Fibroblast of skin of scalp (primary cell): ENCODE data around the gene TLN1.
A peak's percentile ranks its signal among the peaks of the same experiment; 100 is the strongest.

Source experiments
- DNase-seq: peaks from one replicate; pipeline ENCODE4 v3.0.0-alpha.2; 2013

The TLN1 gene

DNA sequence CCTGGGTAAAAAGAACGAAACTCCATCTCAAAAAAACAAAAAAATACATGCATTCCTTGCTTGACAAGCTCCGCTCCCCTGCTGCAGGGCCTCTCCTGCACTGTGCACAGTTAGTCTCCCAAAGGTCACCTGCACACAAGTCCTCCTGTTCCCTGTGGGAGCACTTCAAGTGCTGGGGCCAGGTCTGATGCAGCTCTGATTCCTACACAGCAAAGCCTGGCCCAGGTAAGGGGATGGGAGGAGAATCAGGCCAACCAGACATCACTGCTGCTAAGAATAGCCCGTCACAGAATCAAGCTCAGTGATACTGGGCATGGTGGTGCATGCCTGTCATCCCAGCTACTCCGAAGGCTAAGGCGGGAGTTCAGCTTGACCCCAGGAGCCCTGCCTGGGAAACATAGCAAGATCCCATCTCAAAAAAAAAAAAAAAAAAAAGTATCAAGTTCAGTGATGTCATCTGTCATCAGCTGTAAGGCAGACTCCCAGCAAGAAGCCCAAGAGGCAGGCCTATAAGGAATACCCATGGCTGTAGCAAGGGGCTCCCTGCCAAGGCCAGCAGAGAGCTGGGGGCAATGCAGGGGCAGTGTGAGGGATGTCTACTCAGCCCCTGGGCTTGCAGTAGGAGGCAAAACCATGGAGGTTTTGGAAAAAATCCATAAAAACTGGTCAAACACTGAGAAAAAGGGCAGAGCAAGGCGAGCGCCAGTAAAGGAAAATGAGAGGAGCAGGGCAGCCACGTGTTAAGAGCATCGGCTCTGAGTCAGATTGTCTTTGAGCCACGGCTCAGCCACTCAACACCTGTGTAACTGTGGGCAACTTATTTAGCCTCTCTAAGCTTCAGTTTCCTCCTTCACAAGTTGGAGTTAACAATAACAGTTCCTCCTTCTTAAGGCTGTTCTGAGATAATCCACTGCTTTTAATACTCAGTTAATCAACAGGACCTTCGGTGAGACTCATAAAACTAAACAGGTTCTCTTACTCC, 45.5 kb downstream of the TLN1 start:
- peak; percentile 63 for DNase-seq

DNA sequence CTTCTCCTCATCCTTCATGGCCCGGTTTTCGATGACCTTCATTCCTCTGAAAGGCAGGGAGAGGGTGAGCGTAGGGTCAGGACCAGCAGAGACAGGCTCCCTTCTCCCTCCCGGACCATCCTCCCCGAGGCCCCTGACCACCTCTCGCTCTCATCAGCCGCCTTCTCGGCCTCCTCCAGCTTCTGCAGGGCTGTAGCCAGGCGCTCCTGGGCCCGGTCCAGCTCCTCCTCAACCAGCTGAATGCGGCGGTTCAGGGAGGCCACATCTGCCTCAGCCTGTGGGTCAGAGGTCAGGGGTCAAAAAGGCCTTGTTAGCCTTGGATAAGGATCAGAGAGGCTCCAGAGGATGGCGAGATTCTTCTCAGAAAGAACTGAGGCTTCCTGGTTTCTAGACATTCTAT, 46.5 kb downstream of the TLN1 start:
- DNase-seq: no peak

DNA sequence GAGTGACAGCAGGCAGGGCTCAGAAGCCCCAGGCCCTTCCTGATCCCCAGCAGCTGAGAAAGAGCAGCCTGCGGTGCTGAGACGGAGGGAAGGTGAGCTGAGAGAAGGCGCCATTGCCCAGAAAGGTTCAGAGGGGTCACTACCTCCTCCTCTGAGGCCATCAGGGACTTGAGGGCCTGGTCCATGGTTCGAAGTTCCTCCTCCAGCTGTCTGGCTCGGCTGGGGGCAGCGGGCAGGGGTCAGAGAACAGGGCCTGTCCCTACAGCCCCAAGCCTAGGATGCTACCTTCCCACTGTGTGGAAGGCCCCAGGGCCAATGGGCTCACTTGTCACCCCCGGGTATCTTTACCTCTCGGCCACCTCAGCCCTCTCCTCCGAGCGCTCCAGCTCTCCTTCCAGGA, 47.1 kb downstream of the TLN1 start:
- no peak for DNase-seq

DNA sequence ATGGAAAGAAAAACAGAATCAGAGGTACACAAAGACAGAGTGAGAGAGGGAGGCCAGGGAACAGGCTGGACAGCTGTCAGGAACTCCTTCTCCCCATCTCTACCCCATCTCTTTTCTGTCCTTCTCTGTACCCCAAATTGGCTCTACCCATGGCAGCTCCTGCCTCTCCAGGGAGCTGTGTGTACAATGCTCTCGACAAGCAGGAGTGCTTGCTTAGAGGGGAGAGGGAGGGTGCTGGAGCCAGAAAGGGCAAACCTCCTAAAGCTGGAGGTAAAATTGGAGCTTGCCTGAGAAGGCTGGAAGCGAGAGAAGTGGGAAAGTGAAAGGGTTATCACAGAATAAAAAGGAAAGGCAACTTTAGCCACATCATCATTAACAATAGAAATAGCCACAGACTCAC, 48.7 kb downstream of the TLN1 start:
- DNase-seq: no peak

DNA sequence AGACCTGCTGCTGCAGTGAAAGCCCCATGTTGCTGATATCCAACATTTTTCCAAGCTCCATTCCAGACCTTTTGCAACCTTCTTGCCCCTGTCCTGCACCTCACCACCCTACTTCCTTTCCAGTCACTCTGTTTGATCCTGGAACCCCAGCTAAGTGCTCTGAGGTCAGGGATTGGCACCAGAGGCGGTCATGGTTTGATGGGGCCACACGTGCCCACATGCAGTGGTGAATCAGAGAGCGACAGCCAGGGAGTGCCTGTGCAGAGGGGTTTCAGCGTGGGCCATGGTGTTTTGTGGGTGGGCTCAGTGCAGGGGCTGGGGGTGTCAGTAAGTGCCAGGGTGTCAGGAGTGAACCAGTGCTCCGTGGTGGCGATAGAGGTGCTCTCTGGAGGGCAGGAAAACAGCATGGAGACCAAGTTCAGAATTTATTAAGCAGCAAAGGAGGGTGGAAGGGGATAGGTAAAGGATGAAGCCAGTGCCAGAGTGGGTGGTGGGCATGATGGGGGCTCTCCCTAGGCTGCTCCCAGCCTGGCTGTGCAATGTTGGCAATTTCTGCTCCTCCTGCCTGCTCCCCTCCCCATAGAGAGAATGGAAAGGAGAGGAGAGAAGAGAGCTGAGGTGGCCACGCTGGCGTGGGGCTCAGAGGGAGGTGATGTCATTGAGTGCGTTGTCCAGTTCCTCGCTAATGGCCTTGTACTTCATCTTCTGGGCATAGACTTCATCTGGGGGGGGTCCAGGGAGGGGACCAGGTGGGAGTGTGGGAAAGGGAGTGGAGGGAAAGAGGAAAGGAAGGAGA, 49.3 kb downstream of the TLN1 start:
- DNase-seq: no peak

DNA sequence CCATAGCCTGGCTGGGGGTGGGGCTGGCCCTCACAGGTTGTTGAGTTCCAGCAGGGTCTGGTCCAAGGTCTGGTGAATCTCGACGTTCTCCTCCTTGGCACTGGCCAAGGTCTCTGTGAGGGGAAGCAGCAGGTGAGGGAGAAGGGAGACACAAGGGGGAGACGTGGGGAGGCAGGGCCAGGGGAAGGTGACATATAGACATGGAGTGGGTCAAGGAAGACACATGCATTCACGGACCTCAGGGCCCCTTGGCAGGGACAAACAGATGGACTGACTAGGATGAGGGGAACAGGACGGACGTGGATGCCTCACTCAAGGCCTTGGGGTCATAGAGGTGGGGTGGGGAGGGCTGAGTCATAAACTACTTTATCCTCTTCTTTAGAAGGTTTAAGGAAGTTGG, 49.9 kb downstream of the TLN1 start:
- DNase-seq: no peak

DNA sequence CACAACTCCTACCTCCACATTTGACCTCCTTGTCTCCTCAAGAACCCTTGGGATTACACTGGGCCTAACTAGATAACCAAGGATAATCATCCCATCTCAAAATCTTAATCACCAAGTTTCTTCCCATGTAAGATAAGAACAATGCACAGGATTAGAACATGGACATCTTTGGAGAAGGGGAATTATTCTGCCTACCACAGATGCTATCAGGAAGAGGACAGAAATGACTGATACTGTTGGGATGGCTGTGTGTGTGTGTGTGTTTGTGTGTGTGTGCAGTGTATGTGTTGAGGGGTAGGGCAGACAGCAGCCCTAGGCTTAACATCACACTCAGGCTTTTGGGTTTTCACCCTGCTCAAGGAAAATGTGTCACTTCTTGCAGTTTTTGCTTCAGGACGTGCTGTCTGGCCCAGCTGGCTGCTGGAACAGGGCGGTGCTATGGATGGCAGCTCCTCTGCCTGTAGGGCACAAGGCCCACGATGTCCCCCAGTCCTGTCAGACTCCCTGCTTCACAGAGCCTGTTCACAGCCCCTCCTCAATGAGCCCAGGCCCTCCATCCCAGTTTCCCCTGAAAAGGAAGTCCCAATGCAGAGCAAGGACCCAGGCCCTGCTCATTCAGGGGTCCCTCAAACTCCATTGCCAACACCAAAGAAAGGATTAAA, 50.5 kb downstream of the TLN1 start:
- peak; percentile 56 for DNase-seq

DNA sequence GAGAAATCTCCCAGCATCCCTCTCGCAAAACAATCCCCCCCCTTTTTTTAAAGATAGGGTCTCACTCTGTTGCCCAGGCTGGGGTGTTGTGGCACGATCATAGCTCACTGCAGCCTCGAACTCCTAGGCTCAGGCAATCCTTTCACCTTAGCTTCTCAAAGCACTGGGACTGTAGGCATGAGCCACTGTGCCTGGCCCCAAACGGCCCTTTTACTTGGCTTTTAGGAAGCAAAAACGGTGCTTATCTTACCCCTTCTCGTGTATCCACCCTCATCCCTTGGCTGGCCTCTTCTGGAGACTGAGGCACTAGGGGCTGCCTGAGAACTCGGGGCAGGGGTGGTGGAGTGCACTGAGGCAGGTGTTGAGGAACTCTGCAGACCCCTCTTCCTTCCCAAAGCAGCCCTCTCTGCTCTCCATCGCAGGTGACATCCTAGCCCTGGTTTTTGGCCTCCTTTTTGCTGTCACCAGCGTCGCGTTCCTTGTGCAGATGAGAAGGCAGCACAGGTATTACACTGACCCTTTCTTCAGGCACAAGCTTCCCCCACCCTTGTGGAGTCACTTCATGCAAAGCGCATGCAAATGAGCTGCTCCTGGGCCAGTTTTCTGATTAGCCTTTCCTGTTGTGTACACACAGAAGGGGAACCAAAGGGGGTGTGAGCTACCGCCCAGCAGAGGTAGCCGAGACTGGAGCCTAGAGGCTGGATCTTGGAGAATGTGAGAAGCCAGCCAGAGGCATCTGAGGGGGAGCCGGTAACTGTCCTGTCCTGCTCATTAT, 51.5 kb downstream of the TLN1 start:
- peak; percentile 74 for DNase-seq

DNA sequence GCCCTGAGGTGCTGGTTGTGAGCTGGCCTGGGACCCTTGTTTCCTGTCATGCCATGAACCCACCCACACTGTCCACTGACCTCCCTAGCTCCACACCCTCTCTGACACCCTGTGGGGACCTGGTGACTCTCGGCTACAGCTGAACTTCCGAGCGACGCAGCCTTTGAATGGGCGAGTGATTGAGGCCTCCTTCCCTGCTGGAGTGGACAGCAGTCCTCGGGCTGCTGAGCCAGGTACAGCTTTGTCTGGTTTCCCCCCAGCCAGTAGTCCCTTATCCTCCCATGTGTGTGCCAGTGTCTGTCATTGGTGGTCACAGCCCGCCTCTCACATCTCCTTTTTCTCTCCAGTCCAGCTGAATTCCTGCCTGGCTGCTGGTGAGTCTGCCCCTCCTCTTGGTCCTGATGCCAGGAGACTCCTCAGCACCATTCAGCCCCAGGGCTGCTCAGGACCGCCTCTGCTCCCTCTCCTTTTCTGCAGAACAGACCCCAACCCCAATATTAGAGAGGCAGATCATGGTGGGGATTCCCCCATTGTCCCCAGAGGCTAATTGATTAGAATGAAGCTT, 52.1 kb downstream of the TLN1 start:
- DNase-seq: peak; percentile 40

DNA sequence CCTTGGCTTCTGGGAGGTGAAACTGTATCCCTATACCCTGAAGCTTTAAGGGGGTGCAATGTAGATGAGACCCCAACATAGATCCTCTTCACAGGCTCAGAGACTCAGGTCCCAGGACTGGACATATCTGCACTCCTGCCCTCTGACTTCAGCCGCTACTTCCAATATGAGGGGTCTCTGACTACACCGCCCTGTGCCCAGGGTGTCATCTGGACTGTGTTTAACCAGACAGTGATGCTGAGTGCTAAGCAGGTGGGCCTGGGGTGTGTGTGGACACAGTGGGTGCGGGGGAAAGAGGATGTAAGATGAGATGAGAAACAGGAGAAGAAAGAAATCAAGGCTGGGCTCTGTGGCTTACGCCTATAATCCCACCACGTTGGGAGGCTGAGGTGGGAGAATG, 52.9 kb downstream of the TLN1 start:
- DNase-seq: no peak

DNA sequence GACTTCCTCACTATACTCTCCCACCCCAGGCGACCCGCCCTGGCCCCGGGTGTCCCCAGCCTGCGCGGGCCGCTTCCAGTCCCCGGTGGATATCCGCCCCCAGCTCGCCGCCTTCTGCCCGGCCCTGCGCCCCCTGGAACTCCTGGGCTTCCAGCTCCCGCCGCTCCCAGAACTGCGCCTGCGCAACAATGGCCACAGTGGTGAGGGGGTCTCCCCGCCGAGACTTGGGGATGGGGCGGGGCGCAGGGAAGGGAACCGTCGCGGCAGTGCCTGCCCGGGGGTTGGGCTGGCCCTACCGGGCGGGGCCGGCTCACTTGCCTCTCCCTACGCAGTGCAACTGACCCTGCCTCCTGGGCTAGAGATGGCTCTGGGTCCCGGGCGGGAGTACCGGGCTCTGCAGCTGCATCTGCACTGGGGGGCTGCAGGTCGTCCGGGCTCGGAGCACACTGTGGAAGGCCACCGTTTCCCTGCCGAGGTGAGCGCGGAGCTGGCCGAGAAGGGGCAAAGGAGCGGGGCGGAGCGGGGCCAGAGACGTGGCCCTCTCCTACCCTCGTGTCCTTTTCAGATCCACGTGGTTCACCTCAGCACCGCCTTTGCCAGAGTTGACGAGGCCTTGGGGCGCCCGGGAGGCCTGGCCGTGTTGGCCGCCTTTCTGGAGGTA, 56.1 kb downstream of the TLN1 start:
- DNase-seq: peak; percentile 34

DNA sequence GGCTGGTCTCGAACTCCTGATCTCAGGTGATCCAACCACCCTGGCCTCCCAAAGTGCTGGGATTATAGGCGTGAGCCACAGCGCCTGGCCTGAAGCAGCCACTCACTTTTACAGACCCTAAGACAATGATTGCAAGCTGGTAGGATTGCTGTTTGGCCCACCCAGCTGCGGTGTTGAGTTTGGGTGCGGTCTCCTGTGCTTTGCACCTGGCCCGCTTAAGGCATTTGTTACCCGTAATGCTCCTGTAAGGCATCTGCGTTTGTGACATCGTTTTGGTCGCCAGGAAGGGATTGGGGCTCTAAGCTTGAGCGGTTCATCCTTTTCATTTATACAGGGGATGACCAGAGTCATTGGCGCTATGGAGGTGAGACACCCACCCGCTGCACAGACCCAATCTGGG, 56.8 kb downstream of the TLN1 start:
- no peak for DNase-seq

DNA sequence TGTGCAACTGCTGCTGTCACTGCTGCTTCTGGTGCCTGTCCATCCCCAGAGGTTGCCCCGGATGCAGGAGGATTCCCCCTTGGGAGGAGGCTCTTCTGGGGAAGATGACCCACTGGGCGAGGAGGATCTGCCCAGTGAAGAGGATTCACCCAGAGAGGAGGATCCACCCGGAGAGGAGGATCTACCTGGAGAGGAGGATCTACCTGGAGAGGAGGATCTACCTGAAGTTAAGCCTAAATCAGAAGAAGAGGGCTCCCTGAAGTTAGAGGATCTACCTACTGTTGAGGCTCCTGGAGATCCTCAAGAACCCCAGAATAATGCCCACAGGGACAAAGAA, 58.0 kb downstream of the TLN1 start:
- no peak for DNase-seq

DNA sequence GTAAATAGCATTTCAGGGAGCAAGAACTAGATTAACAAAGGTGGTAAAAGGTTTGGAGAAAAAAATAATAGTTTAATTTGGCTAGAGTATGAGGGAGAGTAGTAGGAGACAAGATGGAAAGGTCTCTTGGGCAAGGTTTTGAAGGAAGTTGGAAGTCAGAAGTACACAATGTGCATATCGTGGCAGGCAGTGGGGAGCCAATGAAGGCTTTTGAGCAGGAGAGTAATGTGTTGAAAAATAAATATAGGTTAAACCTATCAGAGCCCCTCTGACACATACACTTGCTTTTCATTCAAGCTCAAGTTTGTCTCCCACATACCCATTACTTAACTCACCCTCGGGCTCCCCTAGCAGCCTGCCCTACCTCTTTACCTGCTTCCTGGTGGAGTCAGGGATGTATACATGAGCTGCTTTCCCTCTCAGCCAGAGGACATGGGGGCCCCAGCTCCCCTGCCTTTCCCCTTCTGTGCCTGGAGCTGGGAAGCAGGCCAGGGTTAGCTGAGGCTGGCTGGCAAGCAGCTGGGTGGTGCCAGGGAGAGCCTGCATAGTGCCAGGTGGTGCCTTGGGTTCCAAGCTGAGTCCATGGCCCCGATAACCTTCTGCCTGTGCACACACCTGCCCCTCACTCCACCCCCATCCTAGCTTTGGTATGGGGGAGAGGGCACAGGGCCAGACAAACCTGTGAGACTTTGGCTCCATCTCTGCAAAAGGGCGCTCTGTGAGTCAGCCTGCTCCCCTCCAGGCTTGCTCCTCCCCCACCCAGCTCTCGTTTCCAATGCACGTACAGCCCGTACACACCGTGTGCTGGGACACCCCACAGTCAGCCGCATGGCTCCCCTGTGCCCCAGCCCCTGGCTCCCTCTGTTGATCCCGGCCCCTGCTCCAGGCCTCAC, 58.6 kb downstream of the TLN1 start, which contains the start of gene CA9:
Gene CA9, plus strand, starts transcription at position 797 of the 893 bp plus-strand sequence. Its CDS starts 32 bp downstream, at position 829.
- peak; percentile 40 for DNase-seq

DNA sequence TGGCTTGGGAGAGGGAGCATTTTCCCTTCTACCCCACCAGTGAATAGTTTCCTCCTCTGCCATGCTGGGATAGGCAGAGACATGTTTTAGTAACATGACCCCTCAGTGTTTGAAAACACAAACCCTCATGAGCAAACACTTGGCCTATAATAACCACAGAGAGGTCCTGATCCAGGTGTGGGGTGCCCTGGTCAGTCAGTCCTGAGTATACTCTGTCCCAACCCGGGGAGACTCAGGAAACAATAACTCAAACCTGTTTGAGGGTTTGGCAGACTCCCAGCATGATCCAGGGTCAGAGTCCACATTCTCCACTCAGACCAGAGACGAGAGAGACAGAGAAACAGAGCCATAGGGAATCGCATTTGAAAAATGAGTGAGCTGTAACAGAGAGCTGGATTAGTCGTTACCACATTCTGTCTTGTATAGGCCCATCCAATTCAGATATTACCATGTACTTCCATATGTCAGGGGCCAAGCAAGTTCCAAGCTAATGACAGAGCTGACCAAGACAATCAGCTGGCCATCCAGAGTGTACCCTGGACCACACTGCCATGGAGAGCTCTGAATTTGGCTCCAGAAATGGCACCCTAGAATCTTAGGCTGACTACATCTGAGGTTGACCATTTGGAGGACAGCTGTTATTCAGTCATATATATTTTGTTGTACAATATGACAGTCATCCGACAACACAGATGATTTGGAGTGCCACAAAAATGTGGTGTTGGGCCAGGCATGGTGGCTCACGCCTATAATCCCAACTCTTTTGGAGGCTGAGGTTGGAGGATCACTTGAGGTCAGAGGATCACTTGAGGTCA, 62.5 kb downstream of the TLN1 start:
- no peak for DNase-seq

DNA sequence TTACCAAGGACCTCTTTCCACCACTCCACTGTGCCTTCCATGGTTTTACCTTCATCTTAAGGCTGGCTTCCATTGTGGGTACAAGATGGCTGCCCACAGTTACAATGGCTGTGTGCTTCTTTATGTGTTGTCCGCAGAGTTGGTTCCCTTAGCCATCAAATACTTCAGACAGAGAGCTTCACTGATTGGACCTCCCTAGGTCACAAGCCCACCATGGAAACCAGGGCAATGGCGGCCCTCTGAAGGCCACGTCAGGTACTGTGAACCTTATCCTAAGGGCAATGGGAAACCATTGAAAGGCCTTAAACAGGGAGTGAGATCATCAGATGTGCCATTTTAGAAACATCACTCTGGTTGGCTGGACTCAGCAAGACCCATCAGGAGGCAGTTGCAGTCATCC, 64.1 kb downstream of the TLN1 start:
- no peak for DNase-seq

DNA sequence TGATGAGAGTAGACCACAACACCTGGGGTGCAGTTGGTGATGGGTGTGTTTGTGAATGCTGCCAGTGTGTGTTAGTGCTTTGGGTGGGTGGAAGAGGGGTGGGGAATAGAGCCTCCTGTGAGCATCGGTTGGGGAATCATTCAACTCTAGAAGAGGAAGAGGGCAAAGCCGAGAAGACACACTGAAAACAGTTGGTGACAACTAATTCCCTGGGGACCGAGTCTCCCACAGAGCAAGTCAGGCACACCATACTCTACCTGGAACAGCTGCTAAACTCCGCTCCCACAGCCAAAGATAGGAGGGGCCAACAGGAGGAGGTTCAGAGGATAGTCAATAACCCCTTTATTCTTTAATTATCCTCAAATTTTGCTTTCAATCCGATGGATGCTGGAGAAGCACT, 65.4 kb downstream of the TLN1 start:
- no peak for DNase-seq

DNA sequence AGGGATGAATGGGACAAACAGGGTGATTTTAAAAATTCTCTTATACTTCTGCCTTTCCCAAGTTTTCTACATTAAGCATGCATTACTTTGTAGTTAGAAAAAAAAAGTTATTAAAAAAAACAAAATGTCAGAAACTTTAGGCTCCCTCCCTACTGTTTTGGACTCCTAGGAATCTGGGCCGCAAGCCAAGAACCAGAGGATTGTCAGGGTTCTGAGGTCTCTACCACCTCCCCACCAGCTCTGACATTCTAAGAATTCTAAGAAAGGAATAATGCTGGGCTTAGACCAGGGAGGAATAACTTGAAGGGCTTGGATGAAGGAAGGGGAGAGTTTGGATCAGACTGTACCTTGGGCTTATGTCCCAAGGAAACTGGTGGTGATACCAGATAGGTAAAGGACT, 66.0 kb downstream of the TLN1 start:
- DNase-seq: peak; percentile 93

DNA sequence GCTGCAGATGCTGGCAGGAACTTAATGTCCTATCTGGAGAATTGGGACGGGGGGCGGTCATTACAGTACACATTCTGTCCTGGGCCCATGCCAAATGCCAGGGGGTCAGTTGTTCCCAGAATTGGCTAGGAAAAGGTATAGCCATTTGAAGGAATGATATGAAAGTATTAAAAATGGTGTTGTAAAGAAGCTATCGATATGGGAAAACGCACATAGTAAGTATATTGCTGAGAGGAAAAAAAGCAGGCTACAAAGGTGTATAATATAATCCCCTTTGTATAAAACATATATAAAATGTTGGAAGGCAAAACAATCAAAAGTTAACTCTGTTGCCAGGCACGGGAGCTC, 66.5 kb downstream of the TLN1 start:
- no peak for DNase-seq
